Neural cell (in vitro differentiated cells): ENCODE data around the gene HNRNPUL1. TPM values are rescaled to one million over a fixed set of nuclear protein-coding genes. Genes with fewer than 3 reads are reported as not detected.

Experiments used
- H2AFZ ChIP-seq: fragments of 200-600, 300-800 bp; sonication (generic), shearing (Covaris generic); 2 replicates; pipeline ENCODE4 v1.6.0; 2014; ENCODE audit warnings: low read depth, mild to moderate bottlenecking, antibody characterized with exemption, low read length, moderate library complexity
- H3F3A ChIP-seq: fragments of 200-600 bp; shearing (Covaris generic); 2 replicates; pipeline ENCODE4 v1.6.1; 2016; ENCODE audit warnings: mild to moderate bottlenecking, moderate library complexity, mixed read lengths, antibody characterized with exemption, low read length; ENCODE audit not compliant: insufficient read depth, poor library complexity, severe bottlenecking
- H3K27ac ChIP-seq: fragments of 200-600, 300-800 bp; sonication (generic), shearing (Covaris generic); 2 replicates; pipeline ENCODE4 v1.5.1; 2014; ENCODE audit warnings: mild to moderate bottlenecking, low read length, moderate library complexity
- H3K27me3 ChIP-seq: fragments of 300-800, 200-600 bp; sonication (generic), shearing (Covaris generic); 2 replicates; pipeline ENCODE4 v1.6.0; 2014; ENCODE audit warnings: mild to moderate bottlenecking, low read depth, low read length, moderate library complexity; ENCODE audit not compliant: insufficient read depth
- H3K36me3 ChIP-seq: fragments of 300-800, 200-600 bp; sonication (generic), shearing (Covaris generic); 2 replicates; pipeline ENCODE4 v1.5.1; 2014; ENCODE audit warnings: mild to moderate bottlenecking, antibody characterized with exemption, low read length, moderate library complexity; ENCODE audit not compliant: insufficient read depth
- H3K4me2 ChIP-seq: fragments of 300-800, 200-600 bp; sonication (generic), shearing (Covaris generic); 2 replicates; pipeline ENCODE4 v1.6.0; 2014; ENCODE audit warnings: mild to moderate bottlenecking, low read length
- H3K4me3 ChIP-seq: fragments of 300-800, 200-600 bp; sonication (generic), shearing (Covaris generic); 2 replicates; pipeline ENCODE4 v1.5.1; 2014; ENCODE audit warnings: mild to moderate bottlenecking, low read length, moderate library complexity
- H3K79me2 ChIP-seq: fragments of 200-600 bp; shearing (Covaris generic); replicated peaks from 2 replicates; pipeline ENCODE4 v1.6.0; 2014; ENCODE audit warnings: mild to moderate bottlenecking, low read length, moderate library complexity; ENCODE audit not compliant: insufficient read depth
- H3K9ac ChIP-seq: fragments of 300-800, 200-600 bp; sonication (generic), shearing (Covaris generic); 2 replicates; pipeline ENCODE4 v1.6.1; 2016; ENCODE audit warnings: mild to moderate bottlenecking, low read length, mixed read lengths
- H3K9me2 ChIP-seq: fragments of 200-600 bp; shearing (Covaris generic); 2 replicates; pipeline ENCODE4 v1.6.1; 2016; ENCODE audit warnings: mild to moderate bottlenecking, low read length, mixed read lengths; ENCODE audit not compliant: insufficient read depth
- H3K9me3 ChIP-seq: fragments of 200-600, 300-800 bp; sonication (generic), shearing (Covaris generic); 2 replicates; pipeline ENCODE4 v1.6.1; 2016; ENCODE audit warnings: mild to moderate bottlenecking, mixed run types, low read length, moderate library complexity, mixed read lengths
- H4K20me1 ChIP-seq: fragments of 200-600 bp; shearing (Covaris generic); 2 replicates; pipeline ENCODE4 v1.6.1; 2016; ENCODE audit warnings: mild to moderate bottlenecking, mixed run types; ENCODE audit not compliant: insufficient read depth
- EZH2 ChIP-seq: fragments of 200-600, 300-800 bp; shearing (Covaris generic), sonication (generic); IDR thresholded peaks from 2 replicates; pipeline ENCODE4 v1.6.1; 2014; ENCODE audit warnings: antibody characterized with exemption, low read length, borderline replicate concordance, mild to moderate bottlenecking; ENCODE audit not compliant: insufficient read depth, poor library complexity, severe bottlenecking
- POLR2AphosphoS5 ChIP-seq: IDR thresholded peaks from 2 replicates; pipeline ENCODE4 v1.6.1; 2012
- RAD21 ChIP-seq: fragments of 450-650 bp; conservative IDR thresholded peaks from 2 replicates; pipeline ENCODE4 v1.6.1; 2014; ENCODE audit warnings: antibody characterized with exemption, mild to moderate bottlenecking, moderate library complexity
- TAF1 ChIP-seq: IDR thresholded peaks from 2 replicates; pipeline ENCODE4 v1.6.1; 2012; ENCODE audit warnings: low read depth
- polyA plus RNA-seq: library from polyadenylated mRNA; depleted of rRNA; stranded (reverse); fragments of >200 nt; gene quantifications from 2 replicates; pipeline ENCODE4 v1.2.3, GENCODE V29; 2014
- TF ChIP-seq, protein P1 (sequence below): IDR thresholded peaks from 2 replicates; pipeline ENCODE4 v1.6.1; 2012; ENCODE audit warnings: borderline replicate concordance
- TF ChIP-seq, protein P2 (sequence below): fragments of 450-650 bp; IDR thresholded peaks from 2 replicates; pipeline ENCODE4 v1.5.1; 2014; ENCODE audit warnings: antibody characterized with exemption, mild to moderate bottlenecking, moderate library complexity; ENCODE audit not compliant: poor library complexity, severe bottlenecking

The HNRNPUL1 gene
- polyA plus RNA-seq, 1 donor from 2014 or later = 34.6 TPM

DNA sequence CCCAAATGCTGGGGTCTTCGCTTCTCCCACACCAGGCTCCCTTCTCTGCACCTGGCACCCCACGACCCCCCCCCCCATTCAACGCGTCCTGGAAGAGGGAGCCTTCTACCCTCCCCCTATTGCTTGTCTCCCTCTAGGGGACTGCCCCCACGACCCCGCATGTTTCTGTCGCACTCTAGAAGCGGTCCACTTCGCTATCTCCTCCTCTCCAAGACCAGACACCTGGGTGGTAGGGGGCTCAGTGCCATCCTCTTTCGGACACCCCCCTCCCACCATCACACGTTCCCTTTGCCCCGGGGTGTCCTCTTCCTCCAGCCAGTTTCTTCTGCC is 88.1 kb downstream of the HNRNPUL1 start:
- Histone ChIP-seq H3K4me2 (no peak overlapping the region), H3K27ac (no peak overlapping the region), H3K36me3 (no peaks in the 10 kb centered on the region), H3K79me2 (no peaks in the 10 kb centered on the region), H3K9me3 (no peaks in the 10 kb centered on the region), H3F3A (no peaks in the 10 kb centered on the region), H4K20me1 (no peaks in the 10 kb centered on the region), H2AFZ (no peak overlapping the region), H3K4me3 (peak overlapping the region; percentile 65), H3K9ac (peak overlapping the region; percentile 12), H3K9me2 (no peaks in the 10 kb centered on the region), H3K27me3 (peaks cover 52% of the 10 kb centered on the region)
- TF ChIP-seq EZH2 = peak; percentile 40
- TF ChIP-seq, protein P1, sequence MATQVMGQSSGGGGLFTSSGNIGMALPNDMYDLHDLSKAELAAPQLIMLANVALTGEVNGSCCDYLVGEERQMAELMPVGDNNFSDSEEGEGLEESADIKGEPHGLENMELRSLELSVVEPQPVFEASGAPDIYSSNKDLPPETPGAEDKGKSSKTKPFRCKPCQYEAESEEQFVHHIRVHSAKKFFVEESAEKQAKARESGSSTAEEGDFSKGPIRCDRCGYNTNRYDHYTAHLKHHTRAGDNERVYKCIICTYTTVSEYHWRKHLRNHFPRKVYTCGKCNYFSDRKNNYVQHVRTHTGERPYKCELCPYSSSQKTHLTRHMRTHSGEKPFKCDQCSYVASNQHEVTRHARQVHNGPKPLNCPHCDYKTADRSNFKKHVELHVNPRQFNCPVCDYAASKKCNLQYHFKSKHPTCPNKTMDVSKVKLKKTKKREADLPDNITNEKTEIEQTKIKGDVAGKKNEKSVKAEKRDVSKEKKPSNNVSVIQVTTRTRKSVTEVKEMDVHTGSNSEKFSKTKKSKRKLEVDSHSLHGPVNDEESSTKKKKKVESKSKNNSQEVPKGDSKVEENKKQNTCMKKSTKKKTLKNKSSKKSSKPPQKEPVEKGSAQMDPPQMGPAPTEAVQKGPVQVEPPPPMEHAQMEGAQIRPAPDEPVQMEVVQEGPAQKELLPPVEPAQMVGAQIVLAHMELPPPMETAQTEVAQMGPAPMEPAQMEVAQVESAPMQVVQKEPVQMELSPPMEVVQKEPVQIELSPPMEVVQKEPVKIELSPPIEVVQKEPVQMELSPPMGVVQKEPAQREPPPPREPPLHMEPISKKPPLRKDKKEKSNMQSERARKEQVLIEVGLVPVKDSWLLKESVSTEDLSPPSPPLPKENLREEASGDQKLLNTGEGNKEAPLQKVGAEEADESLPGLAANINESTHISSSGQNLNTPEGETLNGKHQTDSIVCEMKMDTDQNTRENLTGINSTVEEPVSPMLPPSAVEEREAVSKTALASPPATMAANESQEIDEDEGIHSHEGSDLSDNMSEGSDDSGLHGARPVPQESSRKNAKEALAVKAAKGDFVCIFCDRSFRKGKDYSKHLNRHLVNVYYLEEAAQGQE = no peak
- no peak for TF ChIP-seq RAD21
- no peak for TF ChIP-seq POLR2AphosphoS5

DNA sequence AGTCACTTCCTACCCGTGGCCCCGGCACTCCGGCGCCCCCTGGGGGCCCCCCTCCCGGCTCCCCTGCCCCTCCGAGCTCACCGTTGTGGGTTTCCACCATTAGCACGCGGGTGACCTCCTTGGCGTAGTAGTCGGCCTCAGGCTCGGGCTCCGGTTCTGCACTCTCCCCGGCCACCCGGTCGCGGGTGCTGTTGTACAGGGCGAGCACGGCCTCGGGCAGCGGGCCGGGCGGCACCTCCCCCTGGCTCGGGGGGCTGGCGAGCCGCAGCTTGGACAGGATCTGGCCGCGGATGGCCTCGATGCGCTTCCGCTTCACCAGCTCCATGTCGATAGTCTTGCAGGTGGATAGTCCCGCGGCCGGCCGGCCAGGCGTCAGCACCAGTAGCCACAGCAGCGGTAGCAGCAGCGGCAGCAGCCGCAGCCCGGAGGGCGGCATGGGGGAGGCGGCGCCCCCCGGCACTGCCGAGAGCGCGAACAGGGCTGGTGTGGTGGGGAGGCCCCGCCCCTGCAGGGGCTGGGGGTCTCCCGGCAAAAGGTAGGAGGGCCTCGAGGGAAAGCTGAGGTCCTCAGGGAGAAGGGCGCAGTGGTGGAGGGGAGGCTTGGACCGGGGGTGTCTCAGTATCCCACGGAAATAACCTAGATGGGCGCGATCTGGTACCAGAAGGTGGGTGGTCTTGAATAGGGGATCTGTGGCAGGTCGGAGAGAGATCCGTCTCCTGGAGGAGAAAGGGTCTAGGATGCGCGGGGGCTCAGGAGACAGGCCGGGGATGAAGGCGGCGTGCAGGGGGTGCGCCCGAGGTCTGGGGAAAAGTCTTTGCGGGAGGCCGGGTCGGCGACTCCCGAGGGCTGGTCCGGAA is 88.7 kb downstream of the HNRNPUL1 start:
- Histone ChIP-seq H3K27me3 (peaks cover 52% of the 10 kb centered on the region), H3K9me2 (no peaks in the 10 kb centered on the region), H3K9me3 (no peaks in the 10 kb centered on the region), H3K79me2 (no peaks in the 10 kb centered on the region), H4K20me1 (no peaks in the 10 kb centered on the region), H3K4me3 (peak overlapping the region; percentile 65), H3K27ac (no peak overlapping the region), H3F3A (no peaks in the 10 kb centered on the region), H3K36me3 (no peaks in the 10 kb centered on the region), H3K9ac (peak overlapping the region; percentile 12), H2AFZ (no peak overlapping the region), H3K4me2 (no peak overlapping the region)
- TF ChIP-seq, protein P2, sequence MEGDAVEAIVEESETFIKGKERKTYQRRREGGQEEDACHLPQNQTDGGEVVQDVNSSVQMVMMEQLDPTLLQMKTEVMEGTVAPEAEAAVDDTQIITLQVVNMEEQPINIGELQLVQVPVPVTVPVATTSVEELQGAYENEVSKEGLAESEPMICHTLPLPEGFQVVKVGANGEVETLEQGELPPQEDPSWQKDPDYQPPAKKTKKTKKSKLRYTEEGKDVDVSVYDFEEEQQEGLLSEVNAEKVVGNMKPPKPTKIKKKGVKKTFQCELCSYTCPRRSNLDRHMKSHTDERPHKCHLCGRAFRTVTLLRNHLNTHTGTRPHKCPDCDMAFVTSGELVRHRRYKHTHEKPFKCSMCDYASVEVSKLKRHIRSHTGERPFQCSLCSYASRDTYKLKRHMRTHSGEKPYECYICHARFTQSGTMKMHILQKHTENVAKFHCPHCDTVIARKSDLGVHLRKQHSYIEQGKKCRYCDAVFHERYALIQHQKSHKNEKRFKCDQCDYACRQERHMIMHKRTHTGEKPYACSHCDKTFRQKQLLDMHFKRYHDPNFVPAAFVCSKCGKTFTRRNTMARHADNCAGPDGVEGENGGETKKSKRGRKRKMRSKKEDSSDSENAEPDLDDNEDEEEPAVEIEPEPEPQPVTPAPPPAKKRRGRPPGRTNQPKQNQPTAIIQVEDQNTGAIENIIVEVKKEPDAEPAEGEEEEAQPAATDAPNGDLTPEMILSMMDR = no peak
- TF ChIP-seq EZH2 = peak; percentile 36
- no peak for TF ChIP-seq TAF1
